Measurements from ENCODE around the gene FRMD8.
A peak's percentile ranks its signal among the peaks of the same experiment; 100 is the strongest.

Gene FRMD8

GRCh38 chr11:65376138-65376713 lies 10.2 kb upstream of the FRMD8 start:
- DNase-seq (ENCODE audit: low spot score), result no peak

- no peak for DNase-seq (ENCODE audit: low spot score)
These were observed 9.4 kb upstream of the FRMD8 start for GRCh38 chr11:65377036-65377435.

- no peak for DNase-seq (ENCODE audit: low spot score)
These were observed 8.7 kb upstream of the FRMD8 start for GRCh38 chr11:65377777-65378176.

GRCh38 chr11:65378208-65378927 lies 8.1 kb upstream of the FRMD8 start:
- DNase-seq (ENCODE audit: low spot score), result no peak

- no peak for DNase-seq (ENCODE audit: low spot score)
These were observed 7.4 kb upstream of the FRMD8 start for GRCh38 chr11:65378928-65379638.

GRCh38 chr11:65379698-65380459 lies 6.6 kb upstream of the FRMD8 start:
- DNase-seq (ENCODE audit: low spot score), result no peak

GRCh38 chr11:65380460-65381119 lies 5.8 kb upstream of the FRMD8 start:
- DNase-seq (ENCODE audit: low spot score), result peak; percentile 53

- no peak for DNase-seq (ENCODE audit: low spot score)
These were observed 4.8 kb upstream of the FRMD8 start for GRCh38 chr11:65381716-65382032.

- peak; percentile 98 for DNase-seq (ENCODE audit: low spot score)
These were observed 4.2 kb upstream of the FRMD8 start, which contains the start of gene SLC25A45 for GRCh38 chr11:65382033-65382803. SLC25A45 (minus strand) TSS chr11:65382646; CDS start chr11:65381951, 695 bp downstream.

GRCh38 chr11:65382804-65383368 lies 3.6 kb upstream of the FRMD8 start:
- no peak for DNase-seq (ENCODE audit: low spot score)

- DNase-seq (ENCODE audit: low spot score), result no peak
These were observed 2.7 kb upstream of the FRMD8 start for GRCh38 chr11:65383778-65384177.

- DNase-seq (ENCODE audit: low spot score), result no peak
These were observed 2.0 kb upstream of the FRMD8 start for GRCh38 chr11:65384301-65384889.

GRCh38 chr11:65388731-65389130 lies 2.3 kb downstream of the FRMD8 start:
- DNase-seq (ENCODE audit: low spot score), result no peak

GRCh38 chr11:65389294-65389980 lies 3.0 kb downstream of the FRMD8 start:
- DNase-seq (ENCODE audit: low spot score), result no peak

- no peak for DNase-seq (ENCODE audit: low spot score)
These were observed 3.9 kb downstream of the FRMD8 start for GRCh38 chr11:65390099-65390941.

- no peak for DNase-seq (ENCODE audit: low spot score)
These were observed 4.6 kb downstream of the FRMD8 start for GRCh38 chr11:65390996-65391395.

- no peak for DNase-seq (ENCODE audit: low spot score)
These were observed 5.9 kb downstream of the FRMD8 start for GRCh38 chr11:65392186-65392829.

- DNase-seq (ENCODE audit: low spot score), result no peak
These were observed 6.5 kb downstream of the FRMD8 start for GRCh38 chr11:65392899-65393298.

All from SW480 (cell line).